ENCODE data around the gene LGI4.

LGI4 gene

GRCh38 chr19:35142606-35143230 lies 7.9 kb upstream of the LGI4 start:
- no peaks in the 10 kb centered on the region for H3K9me3 ChIP-seq (ENCODE audit: control insufficient read depth, insufficient read depth, low read length)
- no peaks in the 10 kb centered on the region for H3K9me2 ChIP-seq (replicated peaks; ENCODE audit: control insufficient read depth, low read length)
- H3K36me3 ChIP-seq (ENCODE audit: control insufficient read depth, low read length), result no peaks in the 10 kb centered on the region
- H3F3A ChIP-seq (ENCODE audit: control insufficient read depth, insufficient read depth), result peaks cover 8% of the 10 kb centered on the region; the same call in 1 of the 2 replicates
- H3K79me2 ChIP-seq (ENCODE audit: control insufficient read depth, low read length), result no peaks in the 10 kb centered on the region
- H3K4me1 ChIP-seq (ENCODE audit: control insufficient read depth, low read length), result peaks cover 33% of the 10 kb centered on the region
- peak overlapping the region; percentile 72 for H3K4me3 ChIP-seq (ENCODE audit: low read length)
- peak overlapping the region; percentile 86 for H3K4me2 ChIP-seq (ENCODE audit: low read length)
- no peak overlapping the region for H3K27ac ChIP-seq (ENCODE audit: low read depth, low read length)
- no peaks in the 10 kb centered on the region for H4K20me1 ChIP-seq (ENCODE audit: control insufficient read depth, insufficient read depth, low read depth, low read length)
- H3K27me3 ChIP-seq (ENCODE audit: control insufficient read depth, low read length), result peaks cover 25% of the 10 kb centered on the region
- TF ChIP-seq, protein P1, sequence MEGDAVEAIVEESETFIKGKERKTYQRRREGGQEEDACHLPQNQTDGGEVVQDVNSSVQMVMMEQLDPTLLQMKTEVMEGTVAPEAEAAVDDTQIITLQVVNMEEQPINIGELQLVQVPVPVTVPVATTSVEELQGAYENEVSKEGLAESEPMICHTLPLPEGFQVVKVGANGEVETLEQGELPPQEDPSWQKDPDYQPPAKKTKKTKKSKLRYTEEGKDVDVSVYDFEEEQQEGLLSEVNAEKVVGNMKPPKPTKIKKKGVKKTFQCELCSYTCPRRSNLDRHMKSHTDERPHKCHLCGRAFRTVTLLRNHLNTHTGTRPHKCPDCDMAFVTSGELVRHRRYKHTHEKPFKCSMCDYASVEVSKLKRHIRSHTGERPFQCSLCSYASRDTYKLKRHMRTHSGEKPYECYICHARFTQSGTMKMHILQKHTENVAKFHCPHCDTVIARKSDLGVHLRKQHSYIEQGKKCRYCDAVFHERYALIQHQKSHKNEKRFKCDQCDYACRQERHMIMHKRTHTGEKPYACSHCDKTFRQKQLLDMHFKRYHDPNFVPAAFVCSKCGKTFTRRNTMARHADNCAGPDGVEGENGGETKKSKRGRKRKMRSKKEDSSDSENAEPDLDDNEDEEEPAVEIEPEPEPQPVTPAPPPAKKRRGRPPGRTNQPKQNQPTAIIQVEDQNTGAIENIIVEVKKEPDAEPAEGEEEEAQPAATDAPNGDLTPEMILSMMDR (IDR thresholded peaks at IDR 0.05; ENCODE audit: low read depth, low read length, poor library complexity, severe bottlenecking), result peak; percentile 36
- TF ChIP-seq EZH2phosphoT487 (IDR thresholded peaks at IDR 0.05; ENCODE audit: borderline replicate concordance, low read length), result no peak

DNA sequence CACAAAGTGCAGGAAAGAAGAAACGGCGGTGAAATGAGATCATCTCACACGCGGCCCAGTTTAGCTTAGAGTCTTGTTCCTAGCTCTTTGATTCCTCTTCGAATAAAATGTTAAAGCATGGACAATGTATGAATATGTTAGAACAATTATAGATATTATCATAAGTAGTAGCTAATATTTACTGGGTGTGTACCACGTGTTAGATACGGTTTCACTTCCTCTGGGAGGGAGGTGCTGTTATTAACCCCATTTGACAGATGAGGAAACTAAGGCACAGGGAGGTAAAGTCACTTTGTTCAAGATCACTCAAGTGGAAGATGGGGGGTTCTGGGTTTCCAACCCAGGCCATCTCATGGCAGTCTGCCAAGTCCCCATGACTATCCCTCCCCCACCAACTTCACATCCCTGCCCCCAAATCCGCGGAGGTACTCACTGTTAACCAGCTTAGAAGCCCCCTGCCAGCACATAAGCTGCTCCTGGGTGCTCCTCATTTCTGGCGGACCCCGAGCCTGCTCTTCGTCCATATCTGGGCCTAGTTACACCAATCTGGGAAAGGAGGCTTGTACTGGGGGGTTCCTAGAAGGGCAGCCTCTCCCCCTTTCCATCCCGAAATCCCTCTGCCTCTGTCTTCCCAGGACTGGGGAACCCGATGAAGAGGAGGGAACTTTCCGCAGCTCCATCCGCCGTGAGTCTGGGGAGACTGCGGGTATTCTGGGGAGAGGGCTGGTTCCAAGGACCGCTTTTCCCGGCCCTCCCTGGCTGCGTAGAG lies 7.2 kb upstream of the LGI4 start:
- H3K36me3 ChIP-seq (ENCODE audit: control insufficient read depth, low read length), result no peaks in the 10 kb centered on the region
- H3K27me3 ChIP-seq (ENCODE audit: control insufficient read depth, low read length), result peaks cover 29% of the 10 kb centered on the region
- H4K20me1 ChIP-seq (ENCODE audit: control insufficient read depth, insufficient read depth, low read depth, low read length), result no peaks in the 10 kb centered on the region
- peak overlapping the region; percentile 72 for H3K4me3 ChIP-seq (ENCODE audit: low read length)
- no peaks in the 10 kb centered on the region for H3K9me2 ChIP-seq (replicated peaks; ENCODE audit: control insufficient read depth, low read length)
- TF ChIP-seq EZH2phosphoT487 (IDR thresholded peaks at IDR 0.05; ENCODE audit: borderline replicate concordance, low read length), result no peak
- TF ChIP-seq, protein P1 (IDR thresholded peaks at IDR 0.05; ENCODE audit: low read depth, low read length, poor library complexity, severe bottlenecking), result no peak
- peaks cover 37% of the 10 kb centered on the region for H3K4me1 ChIP-seq (ENCODE audit: control insufficient read depth, low read length)
- H3K9me3 ChIP-seq (ENCODE audit: control insufficient read depth, insufficient read depth, low read length), result no peaks in the 10 kb centered on the region
- H3K79me2 ChIP-seq (ENCODE audit: control insufficient read depth, low read length), result no peaks in the 10 kb centered on the region
- H3F3A ChIP-seq (ENCODE audit: control insufficient read depth, insufficient read depth), result peaks cover 8% of the 10 kb centered on the region; the same call in 1 of the 2 replicates
- peak overlapping the region; percentile 86 for H3K4me2 ChIP-seq (ENCODE audit: low read length)
- peak overlapping the region; percentile 30 for H3K27ac ChIP-seq (ENCODE audit: low read depth, low read length)

DNA sequence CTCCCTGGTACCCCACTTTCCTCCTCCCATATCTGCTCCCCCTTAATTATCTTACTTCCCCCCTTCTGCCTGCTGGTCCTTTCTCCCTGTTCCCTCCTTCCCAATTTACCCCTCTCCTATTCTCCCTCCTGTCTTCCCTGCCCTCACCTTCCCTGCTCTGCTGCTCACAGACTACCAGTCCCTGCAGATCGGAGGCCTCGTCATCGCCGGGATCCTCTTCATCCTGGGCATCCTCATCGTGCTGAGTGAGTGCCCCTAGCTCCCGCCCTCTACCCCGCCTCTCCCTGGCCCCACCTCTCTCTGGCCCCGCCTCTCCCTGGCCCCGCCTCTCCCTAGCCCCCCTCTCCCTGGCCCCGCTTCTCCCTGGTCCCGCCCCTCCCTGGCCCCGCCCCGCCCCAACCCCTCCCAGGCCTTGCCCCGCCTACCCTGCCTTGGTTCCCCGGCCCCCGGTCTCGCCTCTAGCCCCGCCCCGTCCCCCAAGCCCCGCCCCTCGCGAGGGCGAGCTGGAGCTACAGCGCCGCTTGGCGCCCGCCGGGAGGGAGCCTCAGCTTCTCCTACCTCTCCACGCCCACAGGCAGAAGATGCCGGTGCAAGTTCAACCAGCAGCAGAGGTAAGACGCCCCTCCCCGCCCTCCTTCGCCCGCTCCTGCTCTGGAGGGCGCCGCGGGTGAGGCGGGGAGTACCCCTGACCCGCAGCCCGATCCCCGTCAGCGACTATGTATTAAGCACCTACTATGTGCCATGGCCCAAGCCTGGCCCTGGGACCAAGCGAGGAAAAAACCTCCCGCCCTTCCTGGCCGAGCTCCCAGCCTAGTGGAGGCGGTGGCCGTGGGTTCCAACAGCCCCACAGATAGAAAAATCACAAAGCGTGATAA lies 6.3 kb upstream of the LGI4 start:
- Histone ChIP-seq H3K4me1 (ENCODE audit: control insufficient read depth, low read length) (peaks cover 38% of the 10 kb centered on the region), H3K79me2 (ENCODE audit: control insufficient read depth, low read length) (no peaks in the 10 kb centered on the region), H3K36me3 (ENCODE audit: control insufficient read depth, low read length) (no peaks in the 10 kb centered on the region), H4K20me1 (ENCODE audit: control insufficient read depth, insufficient read depth, low read depth, low read length) (no peaks in the 10 kb centered on the region), H3K9me2 (replicated peaks; ENCODE audit: control insufficient read depth, low read length) (no peaks in the 10 kb centered on the region), H3K4me3 (ENCODE audit: low read length) (peak overlapping the region; percentile 72), H3K27me3 (ENCODE audit: control insufficient read depth, low read length) (peaks cover 37% of the 10 kb centered on the region), H3K4me2 (ENCODE audit: low read length) (peak overlapping the region; percentile 86), H3K27ac (ENCODE audit: low read depth, low read length) (peak overlapping the region; percentile 30), H3K9me3 (ENCODE audit: control insufficient read depth, insufficient read depth, low read length) (no peaks in the 10 kb centered on the region), H3F3A (ENCODE audit: control insufficient read depth, insufficient read depth) (peaks cover 8% of the 10 kb centered on the region; the same call in 1 of the 2 replicates)
- TF ChIP-seq, protein P1 (IDR thresholded peaks at IDR 0.05; ENCODE audit: low read depth, low read length, poor library complexity, severe bottlenecking), result peak; percentile 67
- no peak for TF ChIP-seq EZH2phosphoT487 (IDR thresholded peaks at IDR 0.05; ENCODE audit: borderline replicate concordance, low read length)

Data from DOHH2 (cell line).